ENCODE results near the gene ACP5. TPM values are rescaled to one million over a fixed set of nuclear protein-coding genes. Genes with fewer than 3 reads are reported as not detected.
"Not testable (repeated sequence)": the region's sequence is repeated elsewhere in the genome, so short reads cannot be mapped to it uniquely, and the experiment has no call there.

ACP5 gene
- total and polyA plus RNA-seq, 2 of the 4 experiments (the other 2 are of a cell fraction): 0.54 to 1.2 TPM

DNA sequence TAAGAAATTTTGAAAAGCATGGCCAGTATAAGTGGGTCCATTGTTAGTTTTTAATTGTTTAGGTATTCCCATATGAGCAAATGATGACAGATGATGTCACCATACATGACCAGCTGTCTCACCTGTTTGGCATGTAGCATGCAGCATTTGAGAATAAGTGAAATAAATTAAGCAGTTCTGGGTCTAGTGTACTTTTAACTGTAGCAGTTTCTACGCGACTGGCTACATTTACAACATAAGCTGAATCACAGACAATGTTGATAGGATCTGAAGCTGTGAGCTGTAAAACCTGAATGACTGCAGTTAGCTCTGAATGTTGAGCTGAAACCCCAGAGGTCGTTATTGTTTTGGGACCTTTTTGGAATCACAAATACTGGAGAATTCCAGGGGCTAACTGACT lies 45.0 kb upstream of the ACP5 start:
- H3K4ac ChIP-seq (ENCODE audit: low read depth, low read length); intact Hi-C loops (cut with micrococcal nuclease); H3K27ac ChIP-seq (ENCODE audit: insufficient read depth, low read length); H4K8ac ChIP-seq (ENCODE audit: low read depth in 2 of 2, low read length in 2 of 2); H3K14ac ChIP-seq (replicated peaks; ENCODE audit: low read depth, low read length); dilution Hi-C loops (cut with HindIII; ENCODE audit: low sequenced_read_pairs, unreplicated experiment); H2AK5ac ChIP-seq (ENCODE audit: low read depth, low read length); H2BK5ac ChIP-seq (ENCODE audit: low read depth, low read length, poor library complexity, severe bottlenecking); H3K4me1 ChIP-seq (ENCODE audit: control insufficient read depth, insufficient read depth, low read length); H3K9me1 ChIP-seq (ENCODE audit: insufficient read depth, low read length); H4K91ac ChIP-seq (ENCODE audit: insufficient read depth, low read depth, low read length); CTCF ChIA-PET; H4K20me1 ChIP-seq (ENCODE audit: insufficient read depth, low read length); H3K18ac ChIP-seq (ENCODE audit: low read depth, low read length); H2BK120ac ChIP-seq (ENCODE audit: low read depth, low read length); POLR2A ChIA-PET (ENCODE audit: unreplicated experiment); H4K5ac ChIP-seq (ENCODE audit: low read depth, low read length); H3K4me2 ChIP-seq (ENCODE audit: low read depth, low read length); H3K9ac ChIP-seq (ENCODE audit: low read depth, low read length); H2BK15ac ChIP-seq (ENCODE audit: low read depth, low read length); H3K27me3 ChIP-seq (ENCODE audit: control insufficient read depth, insufficient read depth, low read length); H2BK20ac ChIP-seq (ENCODE audit: low read depth, low read length); H3K56ac ChIP-seq (ENCODE audit: extremely low read depth, insufficient read depth, low read length); in situ Hi-C loops (cut with MboI; ENCODE audit: low sequenced_read_pairs); ATAC-seq (ENCODE audit: low read depth); H2AK9ac ChIP-seq (replicated peaks; ENCODE audit: low read depth, low read length, poor library complexity); H2AFZ ChIP-seq (replicated peaks; ENCODE audit: low read length, poor library complexity); H3K23ac ChIP-seq (ENCODE audit: low read depth, low read length); BruUV-seq (replicated peaks); H3K4me3 ChIP-seq (ENCODE audit: insufficient read depth, low read depth, low read length): not testable (repeated sequence)
- H3K79me1 ChIP-seq (ENCODE audit: low read depth in 1 of 2, low read length in 2 of 2): peaks cover 11 to 14% of the 10 kb centered on the region in 2 experiments
- H3K9me3 ChIP-seq (ENCODE audit: control insufficient read depth, insufficient read depth, low read length): peaks cover 21% of the 10 kb centered on the region
- H3K36me3 ChIP-seq (ENCODE audit: control insufficient read depth, insufficient read depth, low read length): peaks cover 34% of the 10 kb centered on the region
- 57% methylated on average over 1 of the region's 3 CpGs; no CpG with 5 or more reads in 1 of the 2 experiments for WGBS, 2 experiments (ENCODE audit: extremely low coverage in 2 of 2, insufficient read length in 1 of 2)
- DNase-seq: peak; percentile 65

Measured in IMR-90 (cell line).